SK-N-MC (cell line): Measurements from ENCODE around the gene IGLL5.
"Not testable (repeated sequence)": the region's sequence is repeated elsewhere in the genome, so short reads cannot be mapped to it uniquely, and the experiment has no call there.

Experiments
- EZH2 ChIP-seq: fragments of 200-600 bp; sonication (generic); IDR thresholded peaks from one replicate; pipeline ENCODE4 v1.6.1; 2017; ENCODE audit warnings: antibody characterized with exemption
- FOXP2 ChIP-seq: optimal IDR thresholded peaks from 2 replicates; pipeline ENCODE3; 2011; ENCODE audit warnings: mild to moderate bottlenecking, moderate library complexity; ENCODE audit not compliant: insufficient read depth; ENCODE audit errors: extremely low read length, control extremely low read depth
- POLR2AphosphoS5 ChIP-seq: IDR thresholded peaks from 2 replicates; pipeline ENCODE4 v1.6.1; 2012; ENCODE audit warnings: mild to moderate bottlenecking, low read depth, low read length, borderline replicate concordance

DNA sequence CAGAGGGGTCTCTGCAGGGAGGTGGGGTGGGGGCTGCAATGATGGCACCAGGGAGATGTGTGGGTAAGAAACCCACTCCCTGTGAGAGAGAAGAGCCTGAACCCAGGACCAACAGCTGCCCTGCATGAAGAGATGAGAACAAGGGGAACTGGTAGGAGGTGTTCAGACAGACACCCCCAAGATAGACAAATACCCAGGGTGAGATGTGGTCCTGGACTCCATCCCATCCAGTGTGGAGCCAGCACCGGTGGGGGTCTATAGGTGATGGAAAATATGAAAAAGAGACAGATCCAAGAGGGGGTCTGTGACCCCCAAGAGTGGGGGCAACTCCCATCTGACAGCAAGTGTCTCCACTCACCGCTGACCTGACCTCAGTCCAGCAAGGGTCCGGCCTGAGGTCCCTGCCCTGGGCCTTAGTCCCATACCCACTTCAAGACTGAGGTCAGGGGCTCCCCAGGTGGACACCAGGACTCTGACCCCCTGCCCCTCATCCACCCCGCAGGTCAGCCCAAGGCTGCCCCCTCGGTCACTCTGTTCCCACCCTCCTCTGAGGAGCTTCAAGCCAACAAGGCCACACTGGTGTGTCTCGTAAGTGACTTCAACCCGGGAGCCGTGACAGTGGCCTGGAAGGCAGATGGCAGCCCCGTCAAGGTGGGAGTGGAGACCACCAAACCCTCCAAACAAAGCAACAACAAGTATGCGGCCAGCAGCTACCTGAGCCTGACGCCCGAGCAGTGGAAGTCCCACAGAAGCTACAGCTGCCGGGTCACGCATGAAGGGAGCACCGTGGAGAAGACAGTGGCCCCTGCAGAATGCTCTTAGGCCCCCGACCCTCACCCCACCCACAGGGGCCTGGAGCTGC is 34.7 kb downstream of the IGLL5 start:
- not testable (repeated sequence) for TF ChIP-seq EZH2, POLR2AphosphoS5, FOXP2
